GM18907 (cell line): ENCODE measurements around the gene IER5L.
A peak's percentile ranks its signal among the peaks of the same experiment; 100 is the strongest.

Experiments used
- ATAC-seq: cut with Tn5 transposase; IDR thresholded peaks from one replicate; pipeline ENCODE4 v1.9.1; 2021; ENCODE audit warnings: mild to moderate bottlenecking, moderate library complexity; ENCODE audit not compliant: unreplicated experiment

IER5L gene

DNA sequence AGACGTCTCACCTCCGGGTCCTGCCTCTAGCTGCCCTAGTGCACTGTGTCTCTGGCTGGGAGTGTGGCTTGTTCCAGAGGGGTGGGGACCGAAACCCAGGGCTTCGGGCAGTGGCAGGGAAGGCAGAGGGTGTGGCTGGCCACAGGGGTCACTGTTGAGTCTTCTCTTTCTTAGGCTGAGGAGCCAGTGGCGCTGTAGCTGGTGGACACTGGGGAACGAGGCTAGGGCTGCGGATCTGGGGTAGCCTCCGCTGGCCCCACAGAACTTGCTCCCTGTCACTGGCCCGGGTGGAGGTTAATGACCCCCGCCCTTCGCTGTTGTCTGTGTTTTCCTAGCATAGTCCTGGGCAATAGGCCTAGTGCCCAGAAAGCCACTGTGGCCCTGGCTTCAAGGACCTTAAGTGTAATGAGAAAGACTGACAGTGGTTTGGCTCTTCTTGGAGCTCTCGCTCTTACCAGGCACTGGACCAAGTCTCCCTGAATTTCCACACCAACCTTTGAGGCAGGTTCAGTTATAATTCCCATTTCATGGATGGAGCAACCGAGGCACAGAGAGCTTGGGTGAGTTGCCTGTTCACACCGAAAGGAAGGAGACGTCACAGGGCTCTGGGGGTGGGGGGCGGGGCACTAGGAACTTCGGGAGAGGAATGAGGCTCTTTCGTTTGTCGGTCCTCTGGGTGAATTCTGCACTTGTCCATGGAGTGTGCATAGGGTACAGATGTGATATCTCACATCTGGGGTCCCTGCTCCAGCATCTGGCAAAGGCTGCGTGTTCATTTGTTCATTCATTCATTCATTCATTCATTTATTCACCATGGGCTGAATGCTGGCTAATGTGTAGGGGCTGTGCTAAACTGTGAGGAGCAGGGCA is 4.8 kb upstream of the IER5L start:
- no peak for ATAC-seq

DNA sequence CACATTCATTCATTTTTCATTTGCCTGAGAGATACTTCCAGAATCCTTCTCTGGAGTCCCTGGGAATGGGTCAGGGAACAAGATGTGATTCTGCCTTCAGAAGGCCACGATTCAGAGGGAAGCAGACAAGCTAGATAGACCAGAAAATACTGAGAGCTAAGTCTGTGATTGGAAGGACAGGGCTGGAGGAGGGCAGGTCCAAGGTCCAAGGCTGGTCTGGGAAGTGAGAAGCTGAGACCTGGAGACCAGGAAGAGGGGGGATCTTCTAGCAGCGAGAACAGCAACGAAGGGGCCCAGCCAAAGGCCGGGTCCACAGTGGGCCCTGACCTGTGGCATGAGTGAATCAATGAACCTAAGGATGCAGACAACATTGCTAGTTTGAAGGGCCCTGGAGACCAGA is 4.1 kb upstream of the IER5L start:
- no peak for ATAC-seq

DNA sequence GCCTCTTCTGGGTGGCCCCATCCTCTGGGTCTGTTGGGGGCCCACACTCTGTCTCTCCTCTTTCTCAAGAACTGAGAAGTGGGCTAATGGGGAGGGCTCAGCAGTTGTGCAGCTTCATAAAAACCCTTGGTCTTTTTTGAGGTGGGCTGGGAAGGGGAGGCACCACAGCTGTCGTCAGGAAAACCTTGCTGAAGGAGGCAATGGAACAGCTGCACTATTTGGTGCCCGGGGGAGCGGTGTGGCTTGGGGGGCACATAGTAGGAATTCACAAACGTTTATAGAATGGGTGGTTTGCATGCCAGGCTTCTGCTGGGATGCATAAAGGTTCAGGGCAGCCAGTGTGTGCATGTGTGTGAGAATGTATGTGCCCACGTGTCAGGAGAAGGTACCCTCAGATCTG is 3.2 kb upstream of the IER5L start:
- no peak for ATAC-seq

DNA sequence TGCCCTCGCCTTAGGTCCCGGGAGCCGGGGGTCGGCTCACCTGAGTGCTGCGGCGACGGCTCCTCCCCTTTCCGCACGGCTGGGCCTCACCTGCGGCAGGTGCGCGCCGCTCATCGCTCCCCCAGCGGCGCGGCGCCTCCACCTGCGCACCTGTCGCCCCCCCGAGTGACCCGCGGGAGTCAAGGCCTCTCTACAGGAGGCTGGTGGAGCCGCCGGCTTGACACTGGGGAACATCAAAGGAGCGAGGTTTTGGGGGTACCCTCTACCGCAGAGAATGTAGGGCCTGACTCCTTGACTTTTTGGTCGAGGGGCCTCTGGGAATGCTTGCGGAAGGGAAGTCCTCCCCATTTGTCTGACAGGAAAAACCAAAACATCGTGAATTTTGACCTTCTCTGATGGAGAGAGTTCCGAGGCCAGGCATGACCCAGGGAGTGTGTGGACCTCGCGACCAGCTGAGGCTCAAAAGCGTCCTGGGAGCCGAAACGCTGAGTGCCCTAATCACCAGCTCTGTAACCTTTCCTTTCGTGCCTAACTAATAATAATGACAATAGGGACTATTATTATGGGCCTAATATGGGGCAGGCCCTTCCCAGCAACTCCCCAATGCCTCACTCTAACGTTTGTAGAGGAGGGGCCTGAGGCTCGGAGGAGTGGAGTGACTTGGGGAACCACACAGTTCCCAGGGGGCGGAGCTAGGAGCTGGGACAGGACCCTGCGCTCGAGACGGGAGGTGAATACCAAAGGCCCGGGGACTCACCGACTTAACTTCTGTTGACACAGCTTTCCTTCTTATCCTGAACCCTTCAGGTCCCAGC is 714 bp upstream of the IER5L start:
- ATAC-seq, result no peak

DNA sequence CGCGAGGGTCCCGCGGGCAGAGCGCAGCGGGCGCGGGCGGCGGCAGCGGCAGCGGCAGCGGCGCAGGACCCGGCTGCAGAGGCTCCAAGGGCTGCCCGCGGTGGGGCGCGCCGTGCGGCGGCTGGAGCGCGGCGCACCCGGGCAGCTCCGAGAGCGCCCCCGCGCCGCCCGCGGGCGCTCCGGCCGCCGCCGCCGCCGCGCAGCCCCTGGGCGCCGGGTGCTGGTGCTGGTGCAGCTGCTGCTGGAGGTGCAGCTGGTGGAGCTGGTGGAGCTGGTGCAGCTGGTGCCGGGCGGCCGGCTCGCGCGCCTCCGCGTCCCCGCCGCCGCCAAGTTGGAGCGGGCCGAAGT is 644 bp downstream of the IER5L start:
- ATAC-seq, result peak; percentile 26

DNA sequence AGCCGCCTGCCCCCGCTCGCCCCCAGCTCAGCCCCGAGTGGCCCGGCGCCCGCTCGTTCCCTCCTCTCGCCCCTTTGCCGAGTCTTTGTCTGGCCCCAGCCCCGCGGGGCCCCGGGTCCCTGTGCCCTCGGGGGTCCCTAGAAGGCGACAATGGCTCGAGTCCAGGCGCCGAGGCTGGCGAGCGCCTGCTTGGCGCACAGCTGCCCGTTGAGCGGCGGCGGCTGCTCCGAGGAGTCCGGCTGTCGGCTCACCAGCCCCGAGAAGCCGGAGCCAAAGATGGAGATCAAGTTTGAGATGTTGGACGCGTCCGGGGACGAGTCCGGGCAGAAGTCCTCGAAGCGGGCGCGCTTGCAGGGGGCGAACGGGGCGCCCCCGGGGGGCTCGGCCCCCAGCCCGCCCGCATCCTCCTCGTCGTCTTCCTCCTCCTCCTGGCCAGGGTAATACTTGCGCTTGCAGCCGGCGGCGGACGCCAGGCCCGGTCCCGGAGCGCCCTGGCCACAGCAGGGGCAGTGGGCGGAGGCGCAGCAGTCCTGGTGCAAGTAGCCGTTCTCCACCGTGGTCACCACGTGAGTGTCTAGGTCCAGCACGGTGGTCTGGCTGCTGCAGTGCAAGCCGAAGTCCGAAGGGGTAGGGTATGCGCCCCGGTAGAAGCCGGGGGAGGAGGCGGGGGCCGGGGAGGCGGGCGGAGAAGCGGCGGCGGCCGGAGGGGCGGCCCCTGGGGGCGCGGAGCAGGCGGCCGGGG is 1.2 kb downstream of the IER5L start:
- ATAC-seq, result no peak

DNA sequence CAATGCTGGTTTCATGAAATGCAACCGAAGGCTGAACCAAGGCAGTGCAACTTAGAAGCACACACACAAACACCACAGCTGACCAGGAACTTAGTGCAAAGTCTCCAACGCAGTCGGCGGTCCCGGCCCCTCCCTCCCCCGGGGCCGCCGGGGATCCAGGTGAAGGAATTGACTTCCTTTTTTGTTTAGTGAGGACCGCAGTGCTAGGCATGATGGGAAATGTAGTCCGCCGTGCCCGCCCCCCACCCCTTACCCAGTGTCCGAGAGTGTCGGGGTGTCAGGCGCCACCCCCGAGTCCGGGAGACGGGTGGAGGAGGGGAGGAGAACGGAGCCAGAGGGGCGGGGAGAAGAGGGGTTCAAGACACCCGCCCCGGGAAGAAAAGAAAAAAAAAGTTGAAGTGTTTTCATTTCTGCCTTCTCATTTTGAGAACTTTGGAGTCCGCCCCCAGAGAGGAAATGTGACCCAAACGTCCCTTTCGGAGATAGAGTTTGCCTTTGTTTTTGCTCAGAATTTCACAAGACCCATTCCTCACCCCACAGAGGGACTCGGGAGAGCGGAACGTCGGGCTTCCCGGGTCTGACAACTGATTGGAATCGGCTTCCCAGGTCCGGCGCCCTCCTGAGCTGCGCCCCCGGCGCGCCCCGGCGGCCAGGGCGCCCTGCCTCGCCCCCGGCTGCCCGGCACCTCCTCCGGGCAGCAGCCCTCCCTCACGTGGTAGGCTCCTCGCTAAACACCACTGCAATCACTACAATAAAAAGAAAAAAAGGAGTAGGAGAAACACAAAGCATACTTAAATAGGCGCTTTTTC is 2.0 kb downstream of the IER5L start:
- no peak for ATAC-seq

DNA sequence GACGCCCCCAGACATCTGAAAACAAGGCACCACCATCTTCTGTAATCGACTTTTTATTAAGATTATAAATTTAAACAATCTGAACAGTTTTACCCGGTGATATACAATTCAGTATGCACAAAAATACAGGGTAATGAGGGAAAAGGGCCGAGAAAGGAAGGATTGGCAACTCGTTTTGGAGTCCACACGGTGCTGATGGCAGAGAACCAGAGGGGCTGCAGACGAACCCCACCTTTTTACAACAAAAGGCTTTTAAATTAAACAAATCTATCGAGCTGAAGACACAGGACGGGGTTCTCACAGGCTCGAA is 2.6 kb downstream of the IER5L start:
- ATAC-seq, result no peak

DNA sequence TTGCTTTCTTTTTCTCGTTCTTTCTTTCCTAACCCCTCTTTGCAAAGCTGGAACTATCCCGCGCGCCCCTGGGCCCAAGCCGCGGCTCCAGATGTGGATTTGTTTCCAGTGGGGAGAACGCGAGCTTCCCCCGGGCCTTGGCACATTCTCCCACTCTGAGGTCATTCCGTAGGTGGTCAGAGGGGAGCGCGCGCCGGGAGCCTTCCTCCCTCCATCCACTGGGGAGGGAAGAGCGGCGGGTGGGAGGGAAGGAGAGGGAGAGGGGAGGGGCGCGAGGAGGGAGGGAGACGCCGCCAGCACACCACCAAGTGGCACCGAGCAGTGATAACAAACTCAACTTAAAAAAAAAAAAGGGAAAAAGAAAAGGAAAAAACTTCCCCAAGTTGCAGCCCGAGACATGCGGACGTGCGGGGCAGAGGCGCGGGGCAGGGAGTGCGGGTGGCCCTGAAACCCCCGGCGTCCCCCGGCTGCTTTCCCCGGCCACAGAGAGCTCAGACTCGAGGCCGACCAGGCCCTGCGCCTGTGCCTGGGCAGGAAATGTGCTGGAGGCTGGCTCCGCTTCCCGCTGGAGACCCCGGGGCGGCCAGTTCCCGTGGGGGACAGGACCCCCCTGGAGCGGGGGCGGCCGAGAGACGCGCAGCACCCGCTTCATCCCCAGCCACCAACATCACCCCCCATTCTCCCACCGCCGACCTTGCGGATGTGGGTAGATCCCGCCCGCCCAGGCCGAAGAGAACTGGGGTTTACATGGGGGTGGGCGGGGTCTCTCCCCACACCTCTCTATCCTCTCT is 3.1 kb downstream of the IER5L start:
- ATAC-seq, result no peak

DNA sequence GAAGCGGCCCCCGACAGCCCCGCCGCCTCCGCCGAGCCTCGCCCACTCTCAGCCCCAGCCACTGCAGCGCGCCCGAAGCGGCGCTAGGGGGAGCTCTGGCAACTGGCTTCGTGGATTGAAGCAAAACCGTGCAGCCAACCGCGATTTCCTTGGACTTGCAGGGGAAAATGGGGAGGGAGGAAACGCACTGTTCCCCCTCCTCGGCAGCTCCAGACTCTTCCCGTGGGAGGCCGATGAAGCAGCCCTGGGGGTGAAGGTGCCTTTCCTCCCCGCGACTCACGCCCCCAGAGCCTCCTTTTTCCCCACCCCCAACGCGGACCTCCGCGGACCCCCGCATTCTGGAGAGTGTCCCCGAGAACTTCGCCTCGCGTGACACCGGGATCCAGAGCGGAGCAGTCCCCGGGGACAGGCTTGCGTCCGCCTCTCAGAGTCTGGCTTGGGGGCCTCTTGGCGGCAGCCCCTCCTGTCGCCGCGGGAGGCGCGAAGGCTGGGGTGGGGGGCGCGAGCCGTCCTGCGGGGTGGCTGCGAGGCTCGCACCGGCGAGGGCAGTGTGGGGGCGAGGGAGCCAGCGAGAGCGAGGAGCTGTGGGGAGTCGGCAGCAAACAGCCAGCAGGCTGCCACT is 3.8 kb downstream of the IER5L start:
- ATAC-seq, result no peak

DNA sequence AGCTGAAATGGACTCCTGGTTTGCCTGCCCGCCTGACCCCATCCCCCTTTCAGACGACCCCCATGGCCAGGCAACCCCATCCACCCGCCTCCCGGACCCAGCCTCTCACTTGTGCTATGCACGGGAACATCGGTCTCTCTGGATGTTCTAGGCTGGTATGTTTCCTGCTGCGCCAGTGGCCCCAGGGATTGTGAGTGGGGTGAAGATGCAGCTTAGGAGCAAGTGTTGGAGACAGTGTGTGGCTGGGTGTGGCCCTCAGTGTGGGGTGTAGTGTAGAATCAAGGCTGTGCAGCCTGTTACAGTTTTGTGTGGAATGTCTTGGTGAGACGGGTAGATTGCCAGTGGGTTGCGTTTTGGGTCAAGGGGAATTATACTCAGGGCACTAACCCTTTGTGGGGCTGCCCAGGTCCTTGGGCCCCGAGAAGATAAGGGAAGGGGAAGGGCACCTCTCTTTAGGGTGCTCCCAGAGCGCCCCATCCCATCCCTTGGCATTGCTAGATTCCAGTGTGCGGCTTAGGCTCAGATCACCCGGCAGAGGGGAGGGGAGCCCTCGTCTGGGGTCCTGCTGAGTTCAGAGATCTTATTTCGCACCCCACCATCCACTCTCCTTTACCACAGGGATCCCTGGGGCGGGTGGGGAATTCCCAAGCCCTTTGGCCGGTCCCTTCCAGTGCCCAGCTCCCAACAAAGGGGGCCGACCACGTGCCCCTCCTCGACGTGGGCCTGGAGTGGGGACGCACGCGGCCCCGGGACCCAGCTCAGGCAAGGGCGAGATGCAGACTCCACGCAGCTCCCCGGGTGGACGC is 4.6 kb downstream of the IER5L start:
- no peak for ATAC-seq

DNA sequence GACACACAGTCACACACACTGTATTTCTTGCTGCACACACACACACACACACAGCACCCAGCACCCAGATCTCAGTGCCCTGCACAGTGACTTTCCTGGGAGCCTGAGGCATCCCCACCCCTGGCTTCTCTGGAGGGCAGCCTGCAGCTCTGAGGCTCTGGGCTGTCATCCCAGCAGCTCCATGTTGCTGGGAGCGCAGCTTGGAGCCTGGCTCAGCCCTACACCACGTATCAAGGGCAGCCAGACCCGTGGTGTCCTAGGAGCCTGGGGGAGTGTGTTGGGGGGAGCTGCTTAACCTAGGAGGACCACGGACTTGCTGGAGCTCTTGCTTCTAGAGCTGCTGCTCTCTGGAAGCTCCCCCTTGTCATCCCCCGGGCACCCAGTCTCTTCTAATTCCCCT is 5.2 kb downstream of the IER5L start:
- ATAC-seq, result no peak

DNA sequence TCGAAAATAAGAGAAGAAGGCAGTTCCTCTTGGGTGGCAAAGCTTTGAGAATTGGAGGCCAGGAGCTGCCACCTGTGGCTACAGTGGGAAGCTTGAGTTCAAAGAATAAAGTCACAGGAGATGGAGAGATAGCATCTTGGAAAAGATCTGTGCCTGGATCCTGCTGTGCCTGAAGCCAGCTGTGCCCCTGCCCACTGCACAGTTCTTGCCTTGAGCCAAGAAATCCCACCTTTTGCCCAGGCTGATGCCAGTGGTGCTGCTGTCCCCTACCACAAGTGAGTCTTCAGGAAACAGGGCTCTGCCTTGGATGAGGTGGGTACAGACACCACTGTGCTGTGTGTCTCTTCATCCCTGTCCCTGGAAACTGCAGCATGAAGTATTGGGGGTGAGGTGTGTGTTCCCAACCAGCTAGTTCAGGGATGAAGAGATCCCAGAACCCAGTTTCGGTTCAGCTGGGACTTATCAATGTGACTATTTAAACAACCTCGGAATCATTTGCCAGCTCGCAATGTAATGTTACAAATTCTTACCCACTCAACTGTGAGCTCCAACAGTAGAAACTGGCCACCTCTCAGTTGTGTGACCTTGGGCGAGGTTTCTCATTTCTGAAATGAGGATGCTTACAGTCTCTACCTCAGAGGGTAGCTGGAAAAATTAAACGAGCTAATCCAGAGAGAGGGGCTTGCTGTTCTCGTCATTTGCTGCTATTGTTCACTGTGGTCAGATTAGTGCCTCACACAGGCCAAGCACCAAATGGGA is 5.9 kb downstream of the IER5L start:
- no peak for ATAC-seq

DNA sequence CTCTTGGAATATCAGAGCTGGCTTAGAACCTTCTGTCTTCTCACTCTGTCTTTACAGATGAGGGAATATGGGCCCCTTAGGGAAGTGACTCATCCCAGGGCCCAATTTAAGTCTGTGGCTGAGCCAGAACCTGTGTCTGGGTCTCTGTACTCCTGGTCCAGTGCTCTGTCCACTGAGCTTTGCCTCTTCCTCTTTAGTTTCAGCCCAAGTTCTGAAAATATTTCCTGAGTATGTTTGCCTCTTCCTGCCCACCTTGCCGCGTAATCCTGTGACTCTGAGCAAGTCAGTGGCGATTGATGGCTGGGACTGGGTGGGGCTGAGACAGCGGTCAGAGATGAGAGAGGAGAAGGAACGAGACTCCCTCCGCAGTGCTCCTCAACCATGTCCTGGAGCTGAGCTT is 7.8 kb downstream of the IER5L start:
- no peak for ATAC-seq

DNA sequence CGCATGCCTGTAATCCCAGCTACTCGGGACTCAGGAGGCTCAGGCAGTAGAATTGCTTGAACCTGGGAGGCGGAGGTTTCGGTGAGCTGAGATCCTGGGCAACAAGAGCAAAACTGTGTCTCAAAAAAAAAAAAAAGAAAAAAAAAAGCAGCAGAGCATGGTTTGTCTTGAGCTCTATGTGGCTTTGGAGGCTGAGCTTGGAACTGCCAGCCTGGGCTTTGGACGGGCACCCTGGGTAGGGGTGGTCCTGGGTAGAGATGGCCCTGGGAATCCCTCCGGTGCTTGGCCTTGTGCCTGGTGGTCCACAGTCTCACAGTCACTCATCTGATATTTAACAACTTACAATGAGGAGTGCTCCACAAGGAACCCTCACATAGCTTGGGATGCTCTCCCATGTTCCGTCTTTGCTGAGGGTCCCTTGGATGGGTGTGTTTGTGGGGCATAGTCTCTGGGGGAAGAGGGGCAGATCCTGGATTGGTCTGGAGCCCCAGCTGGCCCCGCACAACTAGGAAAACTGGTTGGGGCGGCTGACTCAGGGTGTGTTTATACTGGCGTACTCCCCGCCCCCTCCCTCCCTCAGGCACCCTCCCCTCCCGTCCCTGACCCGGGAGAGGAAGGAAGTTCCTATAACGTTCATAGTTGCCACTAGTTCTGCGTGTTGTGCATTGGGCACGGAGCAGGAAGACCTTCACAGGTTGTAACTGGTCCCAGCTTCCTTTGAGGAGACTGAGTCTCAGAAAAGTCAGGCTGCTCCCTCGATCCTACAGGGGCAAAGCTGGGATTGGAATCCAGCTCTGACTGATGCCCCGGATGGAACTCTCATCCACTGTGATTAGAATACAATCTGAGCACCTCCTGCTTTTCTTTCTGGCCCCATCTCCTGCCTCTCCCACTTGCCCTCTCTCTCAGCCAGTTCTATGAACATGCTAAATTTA is 11.2 kb downstream of the IER5L start:
- no peak for ATAC-seq

DNA sequence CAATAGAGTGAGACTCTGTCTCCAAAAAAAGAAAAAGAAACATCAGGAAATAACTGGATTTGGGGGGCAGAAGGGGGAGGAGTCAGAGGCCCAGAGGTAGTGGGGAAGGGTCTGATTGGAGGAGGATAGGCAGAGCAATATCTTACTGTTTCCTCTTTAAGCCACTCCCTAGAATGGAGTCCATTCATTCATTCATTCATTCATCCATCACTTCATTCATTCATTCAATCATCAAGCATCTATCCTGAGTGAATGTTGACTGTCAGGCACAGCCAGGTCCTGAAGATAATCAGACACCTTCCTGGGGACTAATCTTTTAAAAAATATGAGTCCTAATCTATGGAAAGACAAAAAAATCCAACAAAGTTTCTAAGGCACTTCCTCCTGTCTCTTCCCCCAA is 12.9 kb downstream of the IER5L start:
- ATAC-seq, result no peak

DNA sequence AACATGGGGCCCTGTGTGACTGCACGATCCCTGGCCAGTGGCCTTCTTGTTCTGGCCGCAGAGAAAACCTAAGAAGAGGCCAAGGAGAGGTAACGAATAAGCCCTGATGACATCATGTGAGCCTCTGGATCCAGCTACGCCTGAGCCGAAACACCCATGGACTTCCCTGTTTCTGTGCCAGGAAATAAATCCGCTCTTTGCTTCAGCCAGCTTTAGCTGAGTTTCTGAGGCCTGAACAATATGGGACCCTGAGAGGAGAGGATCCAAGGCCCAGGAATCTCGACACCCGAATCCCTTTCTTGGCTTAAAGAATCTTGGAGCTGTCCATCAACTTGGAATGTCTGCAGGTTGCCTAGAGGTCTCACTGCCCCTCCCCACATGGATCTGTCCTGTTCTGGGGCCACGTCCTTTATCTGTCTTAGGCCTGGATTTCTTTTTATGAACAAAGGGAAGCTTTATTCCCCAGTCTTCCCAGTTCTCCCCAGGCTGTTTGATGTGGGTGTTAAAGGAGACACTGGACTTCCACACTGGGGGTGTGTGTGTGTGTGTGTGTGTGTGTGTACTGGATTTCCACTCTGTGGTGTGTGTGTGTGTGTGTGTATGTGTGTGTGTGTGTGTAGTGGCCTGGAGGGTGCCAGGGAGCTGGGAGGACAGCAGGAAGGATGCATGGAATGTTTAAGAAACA is 13.7 kb downstream of the IER5L start:
- no peak for ATAC-seq
